GM12878 (cell line): ENCODE measurements around the gene RSRC1. TPM values are rescaled to one million over a fixed set of nuclear protein-coding genes. Genes with fewer than 3 reads are reported as not detected.
"Not testable (repeated sequence)": the region's sequence is repeated elsewhere in the genome, so short reads cannot be mapped to it uniquely, and the experiment has no call there.

Experiments
- ATAC-seq: fragments of 200-7000 bp; cut with Tn5 transposase; 3 replicates; pipeline ENCODE4 v1.9.1; 2020; ENCODE audit warnings: mild to moderate bottlenecking, moderate library complexity
- BruUV-seq: library from RNA; stranded (reverse); fragments of 400-500 nt; replicated peaks from 2 replicates; lab custom pipeline; 2021; lab: Mats Ljungman, UMichigan
- CTCF ChIA-PET: fragments of 300-600 bp; sonication (Branson Sonifier 250); formaldehyde crosslinking; extraction: SDS; loops from one replicate; lab custom pipeline; 2021; ENCODE audit warnings: inconsistent platforms; lab: Yijun Ruan, JAX
- POLR2A ChIA-PET: fragments of 350-600 bp; formaldehyde crosslinking; extraction: SDS; loops from one replicate; lab custom pipeline; 2021; ENCODE audit warnings: inconsistent platforms; lab: Charles Lee
- RAD21 ChIA-PET: fragments of 300-600 bp; sonication (Branson Sonifier 250); formaldehyde crosslinking; loops from one replicate; lab custom pipeline; 2023; ENCODE audit warnings: antibody characterized with exemption; ENCODE audit not compliant: unreplicated experiment; lab: Charles Lee
- SMC1A ChIA-PET: fragments of 300-600 bp; sonication (Branson Sonifier 250); formaldehyde crosslinking; loops from one replicate; lab custom pipeline; 2023; ENCODE audit not compliant: unreplicated experiment, uncharacterized antibody; lab: Charles Lee
- DNase-seq: peaks from one replicate; pipeline ENCODE4 v3.0.0-alpha.2; 2011; ENCODE audit warnings: low read depth, low spot score
- FAIRE-seq: peaks from 3 replicates; lab custom pipeline; 2011; peaks lifted over from hg19 to GRCh38; lab: Jason Lieb, UNC
- H2AFZ ChIP-seq: 2 replicates; pipeline ENCODE4 v1.6.0; 2011; ENCODE audit warnings: low read depth, low read length, control low read depth; ENCODE audit not compliant: control insufficient read depth
- H3K27ac ChIP-seq: 2 replicates; pipeline ENCODE4 v1.5.1; 2011; ENCODE audit warnings: control low read depth; ENCODE audit not compliant: control insufficient read depth, insufficient read depth
- H3K27me3 ChIP-seq, 2 experiments: replicated peaks in 1 of 2; 2 replicates each; pipeline versions ENCODE4 v1.6.0 to v1.6.1; 2011; ENCODE audit warnings: low read length in 1 of 2; ENCODE audit not compliant: control insufficient read depth in 2 of 2, insufficient read depth in 2 of 2
- H3K36me3 ChIP-seq, 2 experiments: 2 replicates each; pipeline ENCODE4 v1.5.1; 2011; ENCODE audit warnings: low read length in 1 of 2; ENCODE audit not compliant: control insufficient read depth in 2 of 2, insufficient read depth in 2 of 2
- H3K4me1 ChIP-seq: 2 replicates; pipeline ENCODE4 v1.6.1; 2011; ENCODE audit warnings: mild to moderate bottlenecking, low read length, moderate library complexity, mixed read lengths; ENCODE audit not compliant: control insufficient read depth, insufficient read depth
- H3K4me2 ChIP-seq: 2 replicates; pipeline ENCODE4 v1.6.0; 2011; ENCODE audit warnings: control low read depth; ENCODE audit not compliant: control insufficient read depth, insufficient read depth
- H3K4me3 ChIP-seq: fragments of 200-600 bp; sonication (generic); 2 replicates; pipeline ENCODE4 v1.5.1; 2016
- H3K79me2 ChIP-seq: 2 replicates; pipeline ENCODE4 v1.6.0; 2011; ENCODE audit warnings: low read length; ENCODE audit not compliant: control insufficient read depth, insufficient read depth
- H3K9ac ChIP-seq: 2 replicates; pipeline ENCODE4 v1.8.0; 2011; ENCODE audit warnings: low read length, control low read depth, mixed read lengths; ENCODE audit not compliant: control insufficient read depth, insufficient read depth
- H3K9me3 ChIP-seq: replicated peaks from 3 replicates; pipeline ENCODE4 v1.5.1; 2011; ENCODE audit warnings: mild to moderate bottlenecking, low read length; ENCODE audit not compliant: control insufficient read depth, insufficient read depth
- H4K20me1 ChIP-seq: 2 replicates; pipeline ENCODE4 v1.6.0; 2011; ENCODE audit not compliant: control insufficient read depth, insufficient read depth
- ATF7 ChIP-seq: fragments of 450-650 bp; IDR thresholded peaks from 2 replicates; pipeline ENCODE4 v1.6.1; 2016; ENCODE audit warnings: low read depth, mild to moderate bottlenecking
- EP300 ChIP-seq, 2 experiments: fragments of 150-350 bp in 1 of 2; IDR thresholded peaks; 2 replicates each; pipeline ENCODE4 v1.6.1; 2011 to 2012; ENCODE audit warnings: low read depth in 2 of 2, low read length in 2 of 2, borderline replicate concordance in 1 of 2, improper control_type of control experiment in 1 of 2, inconsistent platforms in 1 of 2; ENCODE audit not compliant: control insufficient read depth in 1 of 2
- JUNB ChIP-seq: IDR thresholded peaks from 2 replicates; pipeline ENCODE4 v1.6.1; 2016; ENCODE audit warnings: antibody characterized with exemption, mild to moderate bottlenecking
- MEF2A ChIP-seq: IDR thresholded peaks from 2 replicates; pipeline ENCODE4 v1.6.1; 2011; ENCODE audit warnings: low read depth, mild to moderate bottlenecking, low read length, moderate library complexity; ENCODE audit not compliant: insufficient read depth
- MTA2 ChIP-seq: fragments of 450-650 bp; IDR thresholded peaks from 2 replicates; pipeline ENCODE4 v1.6.1; 2016; ENCODE audit warnings: low read depth, mild to moderate bottlenecking, moderate library complexity
- RUNX3 ChIP-seq: IDR thresholded peaks from 2 replicates; pipeline ENCODE4 v1.6.1; 2012; ENCODE audit warnings: low read length, inconsistent platforms
- SMARCA5 ChIP-seq: fragments of 450-650 bp; IDR thresholded peaks from 2 replicates; pipeline ENCODE4 v1.6.1; 2017; ENCODE audit warnings: mild to moderate bottlenecking
- SPI1 ChIP-seq: IDR thresholded peaks from 2 replicates; pipeline ENCODE4 v1.6.1; 2011; ENCODE audit warnings: low read depth, mild to moderate bottlenecking, low read length, moderate library complexity, borderline replicate concordance; ENCODE audit not compliant: insufficient read depth
- WGBS: methylation state at CpG from one replicate; pipeline ENCODE4 v1.1.6; 2016; ENCODE audit warnings: low lambda C conversion rate; ENCODE audit not compliant: insufficient replicate concordance, insufficient coverage; ENCODE audit errors: missing lambda C conversion rate; 5-methylcytosine and 5-hydroxymethylcytosine counted together
- in situ Hi-C: fragments of 300-500 bp; cut with MboI; formaldehyde crosslinking; loops from 9 replicates; pipeline ENCODE4 v1.14.3; 2018; ENCODE audit warnings: mixed read lengths
- intact Hi-C: fragments of 100-400 bp; cut with micrococcal nuclease; formaldehyde crosslinking; loops from one replicate; pipeline ENCODE4 v1.14.2; 2022; ENCODE audit not compliant: unreplicated experiment
- polyA plus RNA-seq, 11 experiments: library from polyadenylated mRNA; depleted of rRNA in 4 of 11; unstranded in 6 of 11; stranded (reverse) in 5 of 11; fragments of >200 nt; fragmentation: Nextera tagmentation in 4 of 11; fragmentation: Illumina TruSeq in 1 of 11; extraction: Ambion mirVana in 4 of 11; extraction: Trizol in 1 of 11; gene quantifications; 1 replicate in 1 of 11; 2 replicates in 10 of 11; pipeline versions ENCODE4 v1.2.1 to v1.2.3, GENCODE V29; 2011 to 2016; ENCODE audit warnings: inconsistent platforms in 2 of 11, missing spikeins in 2 of 11, low read depth in 1 of 11
- total RNA-seq, 4 experiments: library from RNA; depleted of rRNA in 3 of 4; stranded (reverse); fragments of >200 nt in 3 of 4; fragmentation: Illumina TruSeq in 1 of 4; extraction: Trizol in 1 of 4; gene quantifications; 2 replicates each; pipeline versions ENCODE4 v1.2.1 to v1.2.3, GENCODE V29; 2013 to 2021

RSRC1 gene
- total and polyA plus RNA-seq, 10 of the 15 experiments (the other 5 are each of a cell fraction or from before 2014, with no cell fraction given), result 16.4 to 85.9 (median 42.0) TPM

GRCh38 chr3:158121295-158121694 is 11.4 kb downstream of the RSRC1 start:
- Histone ChIP-seq H2AFZ (no peak overlapping the region), H3K27ac (no peak overlapping the region), H3K4me1 (no peaks in the 10 kb centered on the region), H3K9me3 (no peaks in the 10 kb centered on the region; the same call in 2 of the 3 replicates), H4K20me1 (no peaks in the 10 kb centered on the region), H3K4me2 (no peak overlapping the region), H3K36me3 (peaks cover 0 to 2% of the 10 kb centered on the region in 2 experiments; a peak in 2 of 4 replicates), H3K27me3 (no peaks in the 10 kb centered on the region), H3K79me2 (peaks cover 1% of the 10 kb centered on the region), H3K9ac (no peak overlapping the region), H3K4me3 (no peak overlapping the region)
- ChIA-PET RAD21 (interaction anchor here (1.9 kb wide), 1 partner anchor 313 kb away, joined by 4 read pairs; no protein-coding TSS in a partner anchor), SMC1A (interaction anchor here (1.2 to 1.8 kb wide), 3 partner anchors 11 to 288 kb away, joined by 3 to 7 read pairs (median 4); partner anchors contain the start of gene RSRC1), POLR2A (interaction anchor here (1.5 kb wide), 1 partner anchor 11 kb away, joined by 4 read pairs; the partner anchor contains the start of gene RSRC1), CTCF (interaction anchor here (0.6 to 3.7 kb wide), 4 partner anchors 9 to 419 kb away, joined by 3 to 15 read pairs (median 4); partner anchors contain the start of gene RSRC1)
- BruUV-seq, result no TSS peak
- intact Hi-C loops, result no loop called here
- DNase-seq (no peak), ATAC-seq (peak; percentile 89), FAIRE-seq (no peak)
- in situ Hi-C loops, result no loop called here
- peak; percentile 25; the same call in 1 of the 2 replicates for TF ChIP-seq RUNX3
- TF ChIP-seq MTA2, result peak; percentile 47; the same call in 1 of the 2 replicates
- 0 out of 4 replicates have a peak, but pooled peaks of 1 of the 2 experiments have one; percentile 19 for TF ChIP-seq EP300 (IDR thresholded peaks at IDR 0.05; ENCODE audit: borderline replicate concordance in 1 of 2, control insufficient read depth in 1 of 2, low read depth in 2 of 2, low read length in 2 of 2)
- TF ChIP-seq SMARCA5, result no peak
- peak; percentile 51; the same call in 1 of the 2 replicates for TF ChIP-seq ATF7
- peak; percentile 60 for TF ChIP-seq JUNB
- TF ChIP-seq MEF2A, result 0 out of 2 replicates have a peak, but pooled peaks have one; percentile 48
- TF ChIP-seq SPI1, result no peak

GRCh38 chr3:158122721-158123120 is 12.8 kb downstream of the RSRC1 start:
- H3K9ac ChIP-seq, H3K4me2 ChIP-seq, H3K4me3 ChIP-seq, BruUV-seq, H3K36me3 ChIP-seq, H2AFZ ChIP-seq, POLR2A ChIA-PET, H3K9me3 ChIP-seq, ATAC-seq, H3K27ac ChIP-seq, in situ Hi-C loops, H4K20me1 ChIP-seq, DNase-seq, H3K4me1 ChIP-seq, H3K79me2 ChIP-seq, RAD21 ChIA-PET, H3K27me3 ChIP-seq, FAIRE-seq, intact Hi-C loops: not testable (repeated sequence)
- ChIA-PET CTCF (interaction anchor here (3.7 kb wide), 1 partner anchor 14 kb away, joined by 15 read pairs; the partner anchor contains the start of gene RSRC1), SMC1A (interaction anchor here (1.2 to 2.3 kb wide), 3 partner anchors 12 to 39 kb away, joined by 3 to 7 read pairs (median 6); partner anchors contain the start of gene RSRC1)
- 79% methylated on average over 5 of the region's 5 CpGs for WGBS
